ENCODE results near the gene GNAQ. TPM values are rescaled to one million over a fixed set of nuclear protein-coding genes. Genes with fewer than 3 reads are reported as not detected.

The GNAQ gene
- total and polyA plus RNA-seq, 12 donors: 5.4 to 19.8 (median 13.2) TPM

- H3K27ac ChIP-seq: no peak overlapping the region
- H3K27me3 ChIP-seq: no peaks in the 10 kb centered on the region
- DNase-seq (no peak), ATAC-seq (no peak)
- no peaks in the 10 kb centered on the region for H3K9me3 ChIP-seq
- no peaks in the 10 kb centered on the region for H3K36me3 ChIP-seq
- 97 to 98% methylated on average over 2 of the region's 2 CpGs for WGBS, 2 donors
- no peak for TF ChIP-seq CTCF (IDR thresholded peaks at IDR 0.05)
- H3K4me3 ChIP-seq: no peak overlapping the region
- intact Hi-C loops (cut with DNase I): no loop called here
- H3K4me1 ChIP-seq: peaks cover 0 to 48% (median 0%) of the 10 kb centered on the region in 9 donors
Observed at GRCh38 chr9:77938163-77938562, 93.4 kb downstream of the GNAQ start.

GRCh38 chr9:77935974-77936373, 95.6 kb downstream of the GNAQ start:
- DNase-seq (no peak), ATAC-seq (no peak)
- Histone ChIP-seq H3K27ac (peak overlapping the region in 2 of 10 donors; percentile 35 to 71), H3K4me3 (no peak overlapping the region), H3K9me3 (no peaks in the 10 kb centered on the region), H3K4me1 (peaks cover 0 to 48% (median 0%) of the 10 kb centered on the region in 9 donors), H3K27me3 (no peaks in the 10 kb centered on the region), H3K36me3 (no peaks in the 10 kb centered on the region)
- TF ChIP-seq CTCF (IDR thresholded peaks at IDR 0.05): no peak
- whole genome bisulfite sequencing, 2 donors: 49 to 77% methylated on average over 3 of the region's 3 CpGs
- intact Hi-C loops (cut with DNase I): no loop called here

GRCh38 chr9:77935211-77935610, 96.4 kb downstream of the GNAQ start:
- ATAC-seq: no peak
- Histone ChIP-seq H3K4me3 (no peak overlapping the region), H3K36me3 (no peaks in the 10 kb centered on the region), H3K27me3 (no peaks in the 10 kb centered on the region), H3K27ac (peak overlapping the region in 1 of 10 donors; percentile 71), H3K4me1 (peaks cover 0 to 48% (median 0%) of the 10 kb centered on the region in 9 donors), H3K9me3 (no peaks in the 10 kb centered on the region)
- intact Hi-C loops (cut with DNase I): no loop called here
- no peak for TF ChIP-seq CTCF (IDR thresholded peaks at IDR 0.05)
- no peak for DNase-seq
- WGBS, 2 donors: 93 to 95% methylated on average over 3 of the region's 3 CpGs

- peak overlapping the region in 1 of 10 donors; percentile 71 for H3K27ac ChIP-seq
- TF ChIP-seq CTCF (IDR thresholded peaks at IDR 0.05): no peak
- H3K27me3 ChIP-seq: no peaks in the 10 kb centered on the region
- H3K9me3 ChIP-seq: no peaks in the 10 kb centered on the region
- no peaks in the 10 kb centered on the region for H3K36me3 ChIP-seq
- intact Hi-C loops (cut with DNase I): no loop called here
- peaks cover 0 to 48% (median 0%) of the 10 kb centered on the region in 9 donors for H3K4me1 ChIP-seq
- WGBS, 2 donors: 90 to 94% methylated on average over 8 of the region's 8 CpGs
- DNase-seq (no peak), ATAC-seq (no peak)
- no peak overlapping the region for H3K4me3 ChIP-seq
Observed at GRCh38 chr9:77933976-77934375, 97.6 kb downstream of the GNAQ start.
